Panc1 (cell line): ENCODE measurements around the gene RBM48. TPM values are rescaled to one million over a fixed set of nuclear protein-coding genes. Genes with fewer than 3 reads are reported as not detected.

Source experiments
- ATAC-seq: fragments of 200-7000 bp; cut with Tn5 transposase; 2 replicates; pipeline ENCODE4 v1.9.1; 2020; ENCODE audit warnings: mild to moderate bottlenecking, moderate library complexity
- BruUV-seq: library from RNA; stranded (reverse); fragments of 400-500 nt; replicated peaks from 2 replicates; lab custom pipeline; 2021; lab: Mats Ljungman, UMichigan
- CTCF ChIA-PET: fragments of 300-600 bp; sonication (Branson Sonifier 250); formaldehyde crosslinking; loops from one replicate; lab custom pipeline; 2022; ENCODE audit warnings: antibody characterized with exemption; lab: Charles Lee
- POLR2A ChIA-PET: fragments of 300-600 bp; sonication (Branson Sonifier 250); formaldehyde crosslinking; loops from one replicate; lab custom pipeline; 2022; ENCODE audit warnings: antibody characterized with exemption; lab: Charles Lee
- DNase-seq: peaks from one replicate; pipeline ENCODE4 v3.0.0-alpha.2; 2010; ENCODE audit warnings: low read depth, low spot score
- H3K27ac ChIP-seq: 2 replicates; pipeline ENCODE4 v1.5.1; 2011; ENCODE audit warnings: mild to moderate bottlenecking, low read length, inconsistent platforms
- H3K27me3 ChIP-seq: fragments of 200-500 bp; sonication (Bioruptor generic); 2 replicates; pipeline ENCODE4 v1.6.0; 2014; ENCODE audit warnings: low read length, inconsistent platforms; ENCODE audit not compliant: control insufficient read depth, insufficient read depth
- H3K36me3 ChIP-seq: fragments of 200-500 bp; sonication (Bioruptor generic); 2 replicates; pipeline ENCODE4 v1.5.1; 2014; ENCODE audit warnings: inconsistent platforms, mild to moderate bottlenecking, low read length, moderate library complexity; ENCODE audit not compliant: control insufficient read depth, insufficient read depth
- H3K4me1 ChIP-seq: 2 replicates; pipeline ENCODE4 v1.5.1; 2011; ENCODE audit warnings: inconsistent platforms, mild to moderate bottlenecking, low read length, moderate library complexity; ENCODE audit not compliant: control insufficient read depth, insufficient read depth
- H3K4me3 ChIP-seq, 2 experiments: 2 replicates each; pipeline ENCODE4 v1.5.1; 2011 to 2012; ENCODE audit warnings: low read depth in 2 of 2, low read length in 2 of 2, mild to moderate bottlenecking in 2 of 2, inconsistent platforms in 1 of 2, moderate library complexity in 1 of 2
- H3K9me3 ChIP-seq: fragments of 200-500 bp; sonication (Bioruptor generic); 2 replicates; pipeline ENCODE4 v1.5.1; 2014; ENCODE audit warnings: low read depth, mild to moderate bottlenecking, inconsistent platforms, low read length, moderate library complexity; ENCODE audit not compliant: control insufficient read depth, insufficient read depth
- CTCF ChIP-seq: fragments of 450-650 bp; IDR thresholded peaks from 2 replicates; pipeline ENCODE4 v1.5.1; 2017; ENCODE audit warnings: mild to moderate bottlenecking
- POLR2AphosphoS5 ChIP-seq: IDR thresholded peaks from 2 replicates; pipeline ENCODE4 v1.6.1; 2012; ENCODE audit warnings: mild to moderate bottlenecking, low read depth, low read length, moderate library complexity
- SIN3A ChIP-seq: IDR thresholded peaks from 2 replicates; pipeline ENCODE4 v1.6.1; 2012; ENCODE audit warnings: low read depth, mild to moderate bottlenecking, low read length, moderate library complexity, borderline replicate concordance; ENCODE audit not compliant: insufficient read depth
- TCF7L2 ChIP-seq: IDR thresholded peaks from 2 replicates; pipeline ENCODE4 v1.6.1; 2011; ENCODE audit warnings: mild to moderate bottlenecking, low read depth, low read length, inconsistent platforms
- in situ Hi-C: cut with HindIII; loops from 2 replicates; pipeline ENCODE4 v1.10.0; 2016; ENCODE audit warnings: low sequenced_read_pairs, low pct_unique_long_range_greater_than_20kb
- intact Hi-C: fragments of 100-400 bp; cut with micrococcal nuclease; formaldehyde crosslinking; loops from one replicate; pipeline ENCODE4 v1.10.0; 2022; ENCODE audit not compliant: unreplicated experiment
- total RNA-seq: library from RNA; stranded (reverse); gene quantifications from one replicate; pipeline ENCODE4 v1.2.1, GENCODE V29; 2021; ENCODE audit not compliant: unreplicated experiment
- TF ChIP-seq, protein P1 (sequence below), 2 experiments: IDR thresholded peaks; 2 replicates each; pipeline ENCODE4 v1.6.1; 2011 to 2012; ENCODE audit warnings: low read depth in 2 of 2, control low read depth in 1 of 2, low read length in 1 of 2, mild to moderate bottlenecking in 1 of 2, moderate library complexity in 1 of 2; ENCODE audit not compliant: insufficient read depth in 1 of 2

The RBM48 gene
- total RNA-seq, 1 experiment from 2014 or later: 10.1 TPM

DNA sequence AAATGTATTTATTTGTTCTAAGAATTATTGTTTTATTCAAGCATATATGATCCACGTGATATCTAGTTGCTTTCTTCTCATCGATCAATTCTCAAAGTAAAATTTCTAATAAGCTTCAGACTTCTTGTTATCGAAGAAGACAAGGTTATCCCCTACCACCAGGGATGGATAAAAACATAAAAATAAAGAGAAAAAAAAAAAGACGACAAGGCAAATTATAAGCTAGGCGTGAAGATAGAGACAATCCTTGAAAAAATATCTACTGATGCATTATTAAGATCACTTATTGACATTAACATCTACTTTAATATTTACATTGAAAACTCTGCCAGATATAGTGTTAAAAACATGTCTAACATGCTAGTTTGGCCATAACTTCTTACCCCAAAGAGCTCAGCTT is 19.6 kb upstream of the RBM48 start:
- POLR2A ChIA-PET: interaction anchor here (0.7 kb wide), 1 partner anchor 20 kb away, joined by 6 read pairs; no protein-coding TSS in a partner anchor
- no peak for TF ChIP-seq POLR2AphosphoS5
- TF ChIP-seq CTCF: no peak
- TF ChIP-seq TCF7L2: no peak
- ATAC-seq (no peak), DNase-seq (no peak)
- H3K36me3 ChIP-seq: no peaks in the 10 kb centered on the region
- H3K27ac ChIP-seq: no peak overlapping the region
- intact Hi-C loops: no loop called here
- H3K9me3 ChIP-seq: no peaks in the 10 kb centered on the region
- BruUV-seq: no TSS peak
- no peak overlapping the region for H3K4me3 ChIP-seq
- H3K27me3 ChIP-seq: no peaks in the 10 kb centered on the region
- in situ Hi-C loops: no loop called here
- CTCF ChIA-PET: no interaction called here
- no peaks in the 10 kb centered on the region for H3K4me1 ChIP-seq

DNA sequence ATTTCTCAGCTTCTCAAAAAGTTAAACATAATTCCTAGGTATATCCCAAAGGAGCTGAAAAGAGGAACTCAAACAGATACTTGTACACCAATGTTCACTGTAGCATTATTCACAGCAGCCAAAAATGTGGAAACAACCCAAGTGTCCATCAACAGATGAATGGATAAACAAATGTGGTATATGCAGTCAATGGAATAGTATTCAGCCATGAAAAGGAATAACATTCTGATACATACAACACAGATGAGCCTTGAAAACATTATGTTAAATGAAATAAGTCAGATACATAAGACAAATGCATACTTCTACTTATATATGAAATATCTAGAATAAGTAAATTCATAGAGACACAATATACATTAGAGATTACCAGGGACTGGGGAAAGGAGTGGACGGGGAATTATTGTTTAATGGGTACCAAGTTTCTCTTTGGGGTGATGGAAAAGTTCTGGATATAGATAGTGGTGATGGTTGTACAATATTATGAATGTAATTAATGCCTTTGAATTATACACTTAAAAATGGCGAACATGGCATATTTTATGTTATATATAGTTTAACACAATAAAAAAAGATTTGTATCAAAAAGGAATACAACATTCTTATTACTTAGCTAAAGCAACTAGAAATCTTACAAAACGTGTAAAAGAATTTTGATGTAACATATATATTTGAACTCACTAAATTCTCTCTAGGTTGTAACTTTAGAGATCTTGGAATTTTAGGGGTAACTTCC is 15.3 kb upstream of the RBM48 start:
- Histone ChIP-seq H3K27ac (no peak overlapping the region), H3K4me3 (no peak overlapping the region), H3K9me3 (no peaks in the 10 kb centered on the region), H3K27me3 (no peaks in the 10 kb centered on the region), H3K4me1 (no peaks in the 10 kb centered on the region), H3K36me3 (no peaks in the 10 kb centered on the region)
- BruUV-seq: no TSS peak
- in situ Hi-C loops: no loop called here
- ChIA-PET CTCF (interaction anchor here (0.5 kb wide), 1 partner anchor 1453 kb away, joined by 3 read pairs; no protein-coding TSS in a partner anchor), POLR2A (no interaction called here)
- ATAC-seq (no peak), DNase-seq (no peak)
- intact Hi-C loops: no loop called here
- TF ChIP-seq, protein P1, sequence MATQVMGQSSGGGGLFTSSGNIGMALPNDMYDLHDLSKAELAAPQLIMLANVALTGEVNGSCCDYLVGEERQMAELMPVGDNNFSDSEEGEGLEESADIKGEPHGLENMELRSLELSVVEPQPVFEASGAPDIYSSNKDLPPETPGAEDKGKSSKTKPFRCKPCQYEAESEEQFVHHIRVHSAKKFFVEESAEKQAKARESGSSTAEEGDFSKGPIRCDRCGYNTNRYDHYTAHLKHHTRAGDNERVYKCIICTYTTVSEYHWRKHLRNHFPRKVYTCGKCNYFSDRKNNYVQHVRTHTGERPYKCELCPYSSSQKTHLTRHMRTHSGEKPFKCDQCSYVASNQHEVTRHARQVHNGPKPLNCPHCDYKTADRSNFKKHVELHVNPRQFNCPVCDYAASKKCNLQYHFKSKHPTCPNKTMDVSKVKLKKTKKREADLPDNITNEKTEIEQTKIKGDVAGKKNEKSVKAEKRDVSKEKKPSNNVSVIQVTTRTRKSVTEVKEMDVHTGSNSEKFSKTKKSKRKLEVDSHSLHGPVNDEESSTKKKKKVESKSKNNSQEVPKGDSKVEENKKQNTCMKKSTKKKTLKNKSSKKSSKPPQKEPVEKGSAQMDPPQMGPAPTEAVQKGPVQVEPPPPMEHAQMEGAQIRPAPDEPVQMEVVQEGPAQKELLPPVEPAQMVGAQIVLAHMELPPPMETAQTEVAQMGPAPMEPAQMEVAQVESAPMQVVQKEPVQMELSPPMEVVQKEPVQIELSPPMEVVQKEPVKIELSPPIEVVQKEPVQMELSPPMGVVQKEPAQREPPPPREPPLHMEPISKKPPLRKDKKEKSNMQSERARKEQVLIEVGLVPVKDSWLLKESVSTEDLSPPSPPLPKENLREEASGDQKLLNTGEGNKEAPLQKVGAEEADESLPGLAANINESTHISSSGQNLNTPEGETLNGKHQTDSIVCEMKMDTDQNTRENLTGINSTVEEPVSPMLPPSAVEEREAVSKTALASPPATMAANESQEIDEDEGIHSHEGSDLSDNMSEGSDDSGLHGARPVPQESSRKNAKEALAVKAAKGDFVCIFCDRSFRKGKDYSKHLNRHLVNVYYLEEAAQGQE (IDR thresholded peaks at IDR 0.05; ENCODE audit: insufficient read depth in 1 of 2, low read depth in 2 of 2, low read length in 1 of 2): no peak
- no peak for TF ChIP-seq CTCF
- no peak for TF ChIP-seq SIN3A
- TF ChIP-seq POLR2AphosphoS5: no peak
- no peak for TF ChIP-seq TCF7L2
